Hematopoietic multipotent progenitor cell treated with erythropoietin and hydrocortisone succinate and interleukin-3 and kit ligand, for 8 days (in vitro differentiated cells): ENCODE measurements around the gene RPLP2.

Source experiments
- DNase-seq: peaks from one replicate; pipeline ENCODE4 v3.0.0-alpha.2; 2015

Gene RPLP2

DNA sequence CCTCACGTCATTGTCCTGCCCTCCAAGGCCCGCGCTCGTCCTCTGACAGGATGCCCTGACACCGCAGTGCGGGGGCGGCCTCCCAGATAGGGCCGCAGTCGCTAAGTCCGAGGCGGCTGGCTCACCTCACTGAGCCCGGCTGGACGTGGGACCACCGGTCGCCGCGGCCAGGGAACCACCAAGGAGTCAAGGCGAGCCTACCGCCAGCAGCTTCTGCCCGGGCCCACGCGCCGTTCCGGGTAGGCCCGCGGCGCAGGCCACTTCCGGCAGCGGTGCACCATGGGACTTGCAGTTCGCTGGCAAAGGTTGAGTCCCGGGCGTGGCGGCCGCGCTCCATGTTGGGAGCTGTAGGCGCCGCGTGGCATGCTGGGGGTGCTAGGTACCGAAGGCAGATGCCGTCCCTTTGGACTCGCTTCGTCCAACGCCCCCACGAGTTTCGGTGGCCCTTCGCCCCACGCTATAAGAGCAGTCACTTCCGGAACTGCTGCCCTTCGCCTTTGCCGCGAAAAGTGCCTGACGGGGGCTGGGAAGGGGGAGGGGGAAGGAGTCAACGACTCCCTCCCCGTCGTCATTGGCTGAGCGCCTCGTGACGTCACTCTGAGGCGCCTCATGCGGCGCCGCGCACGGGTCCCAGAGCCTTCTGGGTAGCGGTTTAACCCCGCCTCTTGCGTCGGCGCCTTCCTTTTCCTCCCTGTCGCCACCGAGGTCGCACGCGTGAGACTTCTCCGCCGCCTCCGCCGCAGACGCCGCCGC, at the start of gene RPLP2:
Gene RPLP2 (plus strand): TSS at position 681 of the 753 bp plus-strand sequence. CDS start 268 bp downstream, outside the sequence.
- peak; percentile 97 for DNase-seq

DNA sequence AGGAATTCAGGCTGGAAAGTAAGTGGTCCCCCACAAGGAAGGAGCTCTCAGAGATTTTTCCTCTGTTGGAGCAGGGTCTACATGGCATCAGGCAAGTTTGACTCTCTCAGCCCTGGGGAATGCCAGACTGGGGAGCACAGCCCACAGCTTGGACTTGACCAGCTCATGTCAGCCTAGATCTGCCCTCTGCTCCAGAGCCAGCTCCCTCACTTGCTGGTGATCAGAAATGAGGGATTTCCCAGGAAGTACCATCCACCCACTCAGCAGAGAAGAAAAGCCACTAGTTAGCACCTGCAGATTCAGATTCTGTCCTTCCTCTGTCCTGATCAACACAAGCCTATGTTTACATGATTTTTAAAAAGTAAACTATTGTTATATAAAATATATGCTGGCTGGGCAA, 49.5 kb upstream of the RPLP2 start:
- no peak for DNase-seq

DNA sequence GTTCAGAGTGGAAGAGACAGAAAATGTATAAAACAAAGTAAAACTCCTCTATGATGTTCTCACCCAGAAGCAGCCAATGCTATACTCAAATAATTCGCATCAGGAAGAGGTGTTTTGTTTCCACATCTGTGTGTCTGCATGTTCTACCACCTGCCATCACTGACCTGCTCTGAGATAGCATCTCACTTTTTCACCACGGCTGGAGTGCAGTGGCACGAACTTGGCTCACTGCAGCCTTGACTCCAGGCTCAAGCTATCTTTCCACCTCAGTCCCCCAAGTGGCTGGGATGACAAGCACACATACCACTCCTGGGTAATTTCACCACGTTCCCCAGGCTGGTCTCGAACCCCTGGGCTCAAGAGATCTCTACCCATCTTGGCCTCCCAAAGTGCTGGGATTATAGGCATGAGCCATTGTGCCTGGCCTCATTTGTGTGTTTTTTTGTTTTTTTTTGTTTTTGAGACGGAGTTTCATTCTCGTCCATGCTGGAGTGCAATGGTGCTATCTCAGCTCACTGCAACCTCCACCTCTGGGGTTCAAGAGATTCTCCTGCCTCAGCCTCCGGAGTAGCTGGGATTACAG, 48.1 kb upstream of the RPLP2 start:
- no peak for DNase-seq

DNA sequence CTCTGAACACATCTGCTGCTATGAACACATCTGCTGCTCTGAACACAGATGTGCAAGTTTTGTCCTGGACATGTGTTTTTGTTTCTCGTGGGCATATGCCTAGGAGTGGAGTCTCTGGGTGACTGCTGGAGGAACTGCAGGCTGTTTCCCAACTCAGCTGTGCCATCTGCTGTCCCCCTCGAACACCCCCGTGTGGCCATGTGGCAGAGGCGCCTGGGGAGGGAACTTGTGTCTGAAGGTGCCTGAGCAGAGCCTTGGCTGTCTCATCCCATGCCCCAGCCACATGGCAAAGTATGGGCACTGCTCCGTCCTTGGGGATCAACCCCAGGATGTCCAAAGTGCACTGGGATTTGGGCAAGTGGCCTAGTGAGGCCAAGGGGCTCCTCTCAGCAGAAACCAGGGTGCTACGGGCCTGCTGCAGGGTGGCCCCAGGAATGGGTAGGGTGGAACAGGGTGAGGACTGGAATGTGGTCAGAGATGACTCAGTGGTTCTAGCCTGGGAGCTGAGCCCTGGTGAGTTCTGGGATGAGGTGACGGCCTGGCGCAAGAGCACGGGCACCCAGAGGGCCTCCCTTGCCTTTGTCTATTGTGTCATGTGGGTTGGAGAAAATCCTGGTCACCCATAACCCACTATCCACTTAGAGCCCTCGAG, 47.2 kb upstream of the RPLP2 start:
- peak; percentile 69 for DNase-seq

DNA sequence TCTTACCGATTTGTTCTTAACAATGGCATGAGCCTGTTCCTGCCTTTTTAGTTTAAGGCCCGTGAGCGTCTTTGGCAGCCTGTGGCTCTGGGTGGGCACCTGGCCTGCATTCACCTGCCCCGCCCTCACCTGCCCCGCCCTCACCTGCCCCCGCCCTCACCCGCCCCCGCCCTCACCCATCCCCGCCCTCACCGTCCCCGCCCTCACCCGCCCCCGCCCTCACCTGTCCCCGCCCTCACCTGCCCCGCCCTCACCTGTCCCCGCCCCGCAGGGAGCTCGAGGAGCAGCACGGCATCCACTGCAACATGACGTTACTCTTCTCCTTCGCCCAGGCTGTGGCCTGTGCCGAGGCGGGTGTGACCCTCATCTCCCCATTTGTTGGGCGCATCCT, 46.7 kb upstream of the RPLP2 start:
- DNase-seq: no peak

DNA sequence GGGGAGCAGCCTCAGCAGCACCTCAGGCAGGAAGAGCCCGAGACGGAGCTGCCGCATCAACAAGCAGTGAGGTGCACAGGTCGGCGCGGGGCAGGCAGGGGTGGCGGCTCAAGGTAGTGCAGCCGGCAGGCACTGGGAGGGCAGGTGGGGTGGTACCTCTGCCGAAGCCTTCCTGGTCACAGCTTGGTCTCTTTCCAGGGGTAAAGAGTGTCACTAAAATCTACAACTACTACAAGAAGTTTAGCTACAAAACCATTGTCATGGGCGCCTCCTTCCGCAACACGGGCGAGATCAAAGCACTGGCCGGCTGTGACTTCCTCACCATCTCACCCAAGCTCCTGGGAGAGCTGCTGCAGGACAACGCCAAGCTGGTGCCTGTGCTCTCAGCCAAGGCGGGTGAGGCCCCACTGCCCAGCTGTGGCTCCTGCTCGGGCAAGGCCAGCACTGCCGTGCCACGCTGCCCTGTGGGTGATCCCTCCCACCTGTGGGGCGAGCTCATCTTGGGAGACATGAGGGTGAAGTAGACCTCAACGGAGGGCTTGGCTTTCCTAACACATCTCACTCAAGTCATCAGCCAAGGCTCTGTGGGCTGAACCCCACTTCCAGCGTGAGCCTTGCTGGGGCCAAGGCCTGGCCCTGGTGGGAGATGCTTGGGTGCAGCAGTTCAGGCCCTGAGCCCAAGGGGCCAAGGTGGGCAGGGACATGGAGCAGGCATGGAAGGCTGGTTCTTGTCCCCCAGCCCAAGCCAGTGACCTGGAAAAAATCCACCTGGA, 46.0 kb upstream of the RPLP2 start:
- DNase-seq: no peak

DNA sequence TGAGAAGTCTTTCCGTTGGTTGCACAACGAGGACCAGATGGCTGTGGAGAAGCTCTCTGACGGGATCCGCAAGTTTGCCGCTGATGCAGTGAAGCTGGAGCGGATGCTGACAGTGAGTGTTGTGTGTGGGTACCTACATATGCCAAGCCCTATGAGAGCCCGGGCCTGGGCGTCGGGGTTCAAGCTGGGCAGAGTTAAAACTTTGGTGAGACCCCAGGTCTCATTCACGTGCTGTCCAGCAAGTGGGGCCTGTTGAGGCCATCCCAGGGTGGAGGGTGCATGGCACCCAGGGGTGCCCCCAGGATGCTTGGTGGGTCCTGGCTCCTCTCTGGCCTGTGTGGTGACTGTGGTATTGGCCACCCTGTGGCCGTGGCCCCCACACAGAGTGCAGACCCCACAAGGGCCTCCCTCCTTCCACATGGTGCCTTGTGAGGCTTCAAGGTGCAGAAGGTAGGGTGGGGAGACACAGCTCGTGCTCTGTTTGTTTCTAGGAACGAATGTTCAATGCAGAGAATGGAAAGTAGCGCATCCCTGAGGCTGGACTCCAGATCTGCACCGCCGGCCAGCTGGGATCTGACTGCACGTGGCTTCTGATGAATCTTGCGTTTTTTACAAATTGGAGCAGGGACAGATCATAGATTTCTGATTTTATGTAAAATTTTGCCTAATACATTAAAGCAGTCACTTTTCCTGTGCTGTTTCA, 45.3 kb upstream of the RPLP2 start:
- DNase-seq: no peak

DNA sequence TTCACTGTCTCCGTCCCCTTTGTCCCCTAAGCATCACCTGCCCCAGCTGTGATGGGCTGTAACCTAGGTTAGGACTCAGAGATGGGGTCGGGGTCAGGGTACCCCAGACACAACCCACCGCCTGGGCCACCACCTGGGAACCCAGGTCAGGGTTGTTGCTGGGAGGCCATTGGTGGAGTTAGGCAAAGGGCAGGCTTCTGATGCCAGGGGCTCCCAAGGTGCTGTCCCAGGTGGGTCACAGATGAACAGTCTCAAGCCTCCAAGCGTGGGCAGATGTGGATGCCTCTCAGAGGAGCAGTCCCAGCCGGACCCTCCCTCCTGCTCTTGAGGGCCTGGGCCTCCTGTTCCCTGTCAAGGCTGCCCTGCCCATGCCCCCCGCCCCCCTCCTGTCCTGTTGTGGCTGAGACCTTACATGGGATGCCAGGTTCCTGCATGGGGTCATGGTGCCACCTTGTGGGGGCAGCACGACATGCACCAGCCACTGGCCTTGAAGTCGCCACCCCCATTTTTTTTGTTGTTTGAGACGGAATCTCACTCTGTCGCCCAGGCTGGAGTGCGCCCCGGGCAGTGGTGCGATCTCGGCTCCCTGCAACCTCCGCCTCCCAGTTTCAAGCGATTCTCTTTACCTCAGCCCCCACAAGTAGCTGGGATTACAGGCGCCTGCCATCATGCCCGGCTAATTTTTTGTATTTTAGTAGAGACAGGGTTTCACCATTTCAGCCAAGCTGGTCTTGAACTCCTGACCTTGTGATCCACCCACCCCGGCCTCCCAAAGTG, 44.6 kb upstream of the RPLP2 start:
- DNase-seq: peak; percentile 74

DNA sequence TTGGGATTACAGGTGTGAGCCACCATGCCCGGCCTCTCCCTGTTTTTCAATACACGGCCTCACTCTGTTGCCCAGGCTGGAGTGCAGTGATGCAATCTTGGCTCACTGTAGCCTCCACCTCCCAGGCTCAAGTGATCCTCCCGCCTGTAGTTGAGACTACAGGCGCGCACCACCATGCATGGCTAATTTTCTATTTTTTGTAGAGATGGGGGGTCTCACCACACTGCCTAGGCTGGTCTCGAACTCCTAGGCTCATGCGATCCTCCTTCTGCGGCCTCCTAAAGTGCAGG, 44.0 kb upstream of the RPLP2 start:
- no peak for DNase-seq

DNA sequence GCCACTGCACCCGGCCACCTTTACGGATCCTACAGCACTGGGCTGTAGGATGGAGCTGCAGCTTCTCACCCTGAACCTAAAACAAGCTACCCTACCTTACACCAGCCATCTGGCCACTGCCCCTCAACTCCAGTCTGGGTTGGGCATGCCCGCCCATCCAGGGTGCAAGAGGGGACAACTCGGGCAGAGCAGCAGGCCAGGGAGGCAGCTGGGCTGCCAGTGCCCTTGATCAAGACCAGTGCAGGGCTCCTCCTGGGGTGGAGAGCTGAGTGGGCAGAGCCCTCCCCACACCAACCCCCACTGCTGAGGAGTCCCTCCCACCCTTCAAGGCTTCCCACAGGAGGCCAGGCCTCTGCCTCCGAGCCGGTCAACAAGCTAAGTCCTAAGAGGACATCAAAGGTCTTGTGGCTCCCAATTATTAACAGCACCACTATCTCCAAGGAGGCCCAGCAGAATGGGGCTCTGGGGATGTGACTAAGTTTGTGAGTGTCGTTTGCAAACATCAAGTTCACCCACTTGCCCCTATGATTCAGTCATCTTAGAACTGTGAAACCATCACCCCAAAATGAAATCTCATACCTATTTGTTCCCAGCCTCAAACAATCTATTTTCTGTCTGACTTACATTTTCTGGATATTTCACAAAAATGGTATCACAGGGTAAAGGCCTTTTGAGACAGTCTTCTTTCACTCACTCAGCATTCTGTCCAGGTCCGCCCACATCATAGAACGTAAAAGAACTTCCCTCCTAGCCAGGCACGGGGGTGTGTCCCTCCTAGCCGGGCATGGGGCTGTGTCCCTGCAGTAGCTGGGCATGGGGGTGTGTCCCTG, 43.4 kb upstream of the RPLP2 start:
- DNase-seq: no peak

DNA sequence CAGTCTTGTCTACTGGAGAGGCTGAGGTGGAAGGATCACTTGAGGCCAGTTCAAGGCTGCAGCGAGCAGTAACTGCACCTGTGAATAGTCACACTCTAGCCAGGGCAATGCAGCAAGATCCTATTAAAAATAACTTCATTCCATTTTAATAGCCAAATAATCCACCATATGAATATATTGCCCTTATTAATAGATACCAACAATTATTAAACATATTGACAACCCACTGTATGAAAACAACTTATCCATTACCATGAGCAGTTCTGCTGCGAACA, 42.9 kb upstream of the RPLP2 start:
- no peak for DNase-seq

DNA sequence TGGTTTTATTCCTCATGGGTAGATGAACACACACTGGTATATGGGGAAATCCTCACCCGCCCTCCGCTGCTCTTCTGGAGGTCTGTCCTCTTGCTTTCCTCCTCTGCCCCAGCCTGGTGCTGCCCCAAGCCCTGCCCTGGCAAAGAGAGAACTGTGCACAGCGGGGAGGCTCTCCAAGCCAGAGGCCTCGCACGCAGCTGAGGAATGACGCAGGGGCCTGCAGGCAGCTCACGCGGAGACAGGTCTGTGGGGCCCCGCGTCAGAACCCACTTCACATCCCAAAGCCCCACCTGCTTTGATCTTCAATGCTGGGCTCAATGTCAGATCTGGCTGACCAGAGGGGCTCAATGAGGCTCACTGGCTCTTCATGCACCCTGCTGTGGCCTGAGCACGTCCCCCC, 42.5 kb upstream of the RPLP2 start:
- no peak for DNase-seq

DNA sequence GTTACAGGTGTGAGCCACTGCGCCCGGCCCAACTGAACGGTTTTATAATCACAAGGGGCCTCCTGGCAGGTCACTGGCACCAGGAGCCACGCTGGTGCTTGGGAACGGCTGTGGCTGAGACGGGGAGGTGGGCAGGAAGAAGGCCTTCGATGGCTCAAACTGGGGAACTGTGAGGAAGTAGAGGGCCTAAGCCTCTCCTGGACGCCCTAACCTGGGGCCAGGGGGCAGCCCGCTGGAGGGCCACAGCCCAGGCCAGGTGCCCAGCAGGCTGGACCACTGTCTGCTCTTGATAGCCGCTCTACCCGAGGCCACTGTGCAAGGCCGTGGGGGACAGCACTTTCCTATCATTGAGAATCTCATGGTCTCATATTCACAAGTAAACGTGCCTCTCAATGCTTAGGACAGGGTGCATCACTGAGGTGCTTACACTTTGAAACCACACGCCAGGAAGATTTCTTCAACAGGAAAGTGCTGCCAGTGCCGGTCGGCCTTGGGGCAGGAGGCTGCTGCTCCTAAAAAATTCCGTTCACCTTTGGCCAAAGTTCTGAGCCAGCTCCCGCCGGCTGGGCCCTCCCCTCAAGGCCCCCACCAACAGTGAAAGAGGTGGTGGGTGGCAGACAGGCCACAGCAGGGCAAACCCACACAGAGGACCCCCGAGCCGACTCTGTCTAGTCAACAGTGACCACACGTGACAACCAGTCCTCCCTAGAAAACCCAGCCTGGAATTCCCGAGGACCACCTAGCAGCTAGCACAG, 39.7 kb upstream of the RPLP2 start:
- no peak for DNase-seq

DNA sequence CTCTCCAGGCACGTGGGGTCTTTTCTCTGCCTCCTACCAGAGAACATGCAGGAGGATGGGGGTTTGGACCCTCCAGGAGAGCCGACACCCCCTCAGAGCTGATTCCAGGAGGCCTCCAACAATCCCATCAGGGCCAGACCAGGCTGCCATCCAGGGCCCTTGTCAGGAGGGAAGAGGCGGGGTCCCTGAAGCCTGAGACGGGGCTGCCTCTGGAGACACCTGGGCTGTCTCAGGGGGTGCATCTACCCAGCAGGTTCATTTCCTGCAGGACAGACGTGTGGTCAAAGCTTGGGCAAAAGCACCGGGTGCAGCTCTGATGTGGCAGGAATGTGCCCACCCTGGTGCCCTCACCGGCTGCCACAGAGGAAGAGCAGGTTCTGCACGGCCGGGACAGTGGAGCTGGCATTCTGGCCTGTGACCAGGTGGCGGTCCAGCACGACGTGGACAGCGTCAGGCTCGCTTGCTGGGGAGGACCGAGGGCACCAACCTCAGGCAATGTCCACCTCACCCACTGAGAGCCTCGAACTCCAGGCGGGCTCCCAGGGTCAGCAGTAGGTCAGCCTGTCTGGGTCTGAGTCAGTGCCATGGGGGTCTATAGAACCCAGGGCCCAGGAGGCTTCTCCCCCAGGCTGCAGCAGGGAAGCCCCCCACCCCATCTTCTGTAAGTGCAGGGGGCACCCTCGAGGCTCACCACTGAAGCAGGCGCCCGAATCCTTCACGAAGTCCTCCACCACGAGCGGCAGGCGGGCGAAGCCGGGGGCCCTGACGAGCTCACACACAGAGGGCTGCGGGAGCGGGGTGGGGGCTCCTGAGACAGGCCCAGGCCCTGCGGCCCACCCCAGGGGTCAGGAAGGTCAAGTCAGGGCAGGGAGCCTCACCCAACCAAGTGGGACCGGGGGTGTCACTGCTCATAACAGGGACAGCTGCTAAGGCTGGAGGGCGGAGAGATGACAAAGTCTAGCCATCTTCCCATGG, 38.8 kb upstream of the RPLP2 start:
- no peak for DNase-seq

DNA sequence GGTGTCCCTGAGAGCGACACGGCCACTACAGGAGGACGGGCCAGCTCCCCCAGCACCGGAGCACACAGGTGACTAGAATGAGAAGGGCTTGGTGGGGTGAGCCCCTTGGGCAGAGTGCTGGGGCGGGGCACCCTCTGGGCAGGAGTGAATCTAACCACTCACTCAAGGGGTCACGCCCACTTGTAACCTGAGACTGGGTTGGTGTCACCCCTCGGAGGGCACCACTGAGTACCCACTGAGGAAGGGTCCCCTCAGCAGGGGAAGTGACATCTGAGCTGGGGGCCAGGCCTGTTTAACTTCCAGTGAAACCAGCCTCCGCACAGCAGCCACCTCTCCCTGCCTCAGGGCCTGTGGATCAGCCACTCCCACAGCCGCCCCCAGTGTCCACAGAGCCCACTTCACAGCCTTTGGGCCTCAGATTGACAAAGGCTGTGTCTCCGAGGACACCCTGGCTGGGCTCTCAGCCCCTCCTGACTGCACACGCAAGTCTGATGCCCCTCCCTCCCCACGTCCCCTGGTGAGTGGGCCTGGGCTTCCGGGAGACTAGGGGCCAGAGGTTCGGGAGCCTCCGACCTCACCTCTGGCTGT, 38.1 kb upstream of the RPLP2 start:
- no peak for DNase-seq

DNA sequence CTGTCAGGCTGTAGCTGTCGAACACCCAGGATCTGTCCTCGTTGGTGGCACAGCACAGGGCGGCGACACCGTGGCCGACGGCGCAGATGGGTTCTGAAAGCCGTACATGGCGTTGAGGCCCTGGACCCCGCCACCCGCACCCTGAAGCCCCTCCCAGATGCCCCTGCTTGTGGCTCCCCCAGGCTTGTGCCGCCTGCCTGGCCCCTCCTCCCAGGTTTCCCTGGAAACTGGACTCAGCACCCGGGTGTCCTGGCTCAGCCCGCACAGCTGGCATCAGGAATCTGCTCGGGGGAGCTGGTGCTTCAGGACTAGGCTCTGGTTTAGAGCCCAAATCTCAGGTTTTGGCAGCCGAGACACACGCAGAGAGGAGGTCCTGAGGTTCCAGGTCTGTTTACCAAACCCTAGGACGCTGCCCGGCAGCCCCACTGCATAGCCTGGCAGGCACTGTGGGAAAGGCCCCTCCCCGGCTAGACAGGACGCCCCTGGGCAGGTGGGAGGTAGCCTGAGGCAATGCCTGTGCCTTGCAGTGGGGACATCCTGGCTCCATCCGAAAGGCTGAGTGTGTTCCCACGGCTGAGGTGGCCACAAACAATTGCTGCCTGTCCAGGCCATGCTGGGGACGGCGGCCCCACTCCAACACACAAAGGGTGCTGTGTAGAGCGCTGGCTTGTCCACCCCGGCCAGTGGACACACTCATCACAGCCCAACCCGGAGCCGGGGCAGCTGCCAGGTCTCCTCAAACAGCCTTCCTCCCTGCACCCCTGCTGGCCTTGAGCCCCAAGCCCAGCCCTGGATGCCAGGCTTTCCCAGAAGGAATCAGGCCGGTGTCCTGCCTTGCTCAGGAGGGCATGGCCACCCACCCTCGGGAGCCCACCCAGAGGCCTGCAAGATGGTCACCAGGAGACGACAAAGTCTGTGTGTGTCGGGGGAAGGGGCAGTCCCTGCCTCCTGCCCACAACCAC, 37.1 kb upstream of the RPLP2 start:
- no peak for DNase-seq

DNA sequence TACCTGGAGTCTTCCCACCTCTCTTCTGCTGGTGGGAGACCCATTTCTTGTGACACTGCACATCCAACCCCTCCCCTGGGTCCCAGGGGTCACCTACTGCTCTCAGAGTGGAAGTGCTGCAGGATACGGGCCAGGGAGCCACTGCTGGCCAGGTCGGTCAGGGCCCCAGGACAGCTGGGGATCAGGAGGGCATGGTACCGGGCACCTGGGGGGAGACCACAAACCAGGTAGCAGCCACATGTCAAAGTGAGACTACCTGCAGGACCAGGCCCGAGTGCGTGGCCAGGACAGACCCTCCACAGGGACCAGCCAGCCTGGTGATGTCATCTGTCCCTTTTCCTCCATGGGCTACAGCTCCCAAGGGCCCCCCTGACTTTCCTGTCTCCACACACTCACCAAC, 36.3 kb upstream of the RPLP2 start:
- DNase-seq: no peak

DNA sequence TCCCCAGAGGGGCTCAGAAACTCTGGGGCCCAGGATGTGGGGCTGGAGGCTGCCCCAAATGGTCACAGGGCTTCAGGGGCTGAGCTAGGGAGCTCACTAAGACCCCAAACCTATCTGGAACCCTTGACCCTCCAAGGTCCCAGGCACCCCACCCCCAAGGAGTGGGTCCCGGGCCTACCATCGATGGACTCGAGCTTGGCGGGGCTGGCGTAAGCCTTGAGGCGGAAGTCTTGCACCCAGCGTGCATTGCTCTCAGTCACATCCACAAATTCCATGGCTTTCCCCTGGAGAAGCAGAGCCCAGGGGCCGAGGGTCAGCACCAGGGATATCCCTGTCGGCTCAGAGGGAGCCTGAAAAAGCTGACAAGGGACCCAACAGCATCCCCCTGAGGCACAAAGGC, 35.9 kb upstream of the RPLP2 start:
- DNase-seq: no peak
